Skeletal muscle tissue (tissue), 4 donors: ENCODE results near the gene MLXIP. TPM values are rescaled to one million over a fixed set of nuclear protein-coding genes. Genes with fewer than 3 reads are reported as not detected.
A peak's percentile ranks its signal among the peaks of the same experiment; 100 is the strongest.

Experiments
- H3K27ac ChIP-seq: one replicate; pipeline ENCODE4 v1.7.0; 2013; ENCODE audit warnings: mild to moderate bottlenecking, low read depth, low read length, inconsistent platforms
- H3K27me3 ChIP-seq, 3 donors: one replicate each; pipeline ENCODE4 v1.7.0; 2013; ENCODE audit warnings: low read length in 3 of 3; ENCODE audit not compliant: control insufficient read depth in 3 of 3, insufficient read depth in 3 of 3
- H3K36me3 ChIP-seq, 3 donors: one replicate each; pipeline ENCODE4 v1.7.0; 2013; ENCODE audit warnings: low read length in 3 of 3; ENCODE audit not compliant: control insufficient read depth in 3 of 3, insufficient read depth in 3 of 3
- H3K4me1 ChIP-seq, 3 donors: one replicate each; pipeline ENCODE4 v1.7.0; 2013; ENCODE audit warnings: low read length in 3 of 3, mild to moderate bottlenecking in 3 of 3; ENCODE audit not compliant: control insufficient read depth in 3 of 3, insufficient read depth in 3 of 3
- H3K4me3 ChIP-seq, 3 donors: one replicate each; pipeline ENCODE4 v1.7.0; 2013; ENCODE audit warnings: low read length in 3 of 3
- H3K9ac ChIP-seq, 3 donors: one replicate each; pipeline ENCODE4 v1.7.0; 2013; ENCODE audit warnings: low read length in 3 of 3, mild to moderate bottlenecking in 3 of 3, moderate library complexity in 2 of 3, low read depth in 1 of 3
- H3K9me3 ChIP-seq, 3 donors: one replicate each; pipeline ENCODE4 v1.7.0; 2013; ENCODE audit warnings: low read length in 3 of 3; ENCODE audit not compliant: control insufficient read depth in 3 of 3
- total RNA-seq: library from RNA; depleted of rRNA; stranded (reverse); fragments of >200 nt; gene quantifications from one replicate; pipeline ENCODE4 v1.2.3, GENCODE V29; 2014
- donor health status: Osteomylitis.

Gene MLXIP
- total RNA-seq, 1 donor from 2014 or later: 10.4 TPM

- H3K4me3 ChIP-seq: peak overlapping the region in 2 of 3 donors; percentile 22 to 44
- H3K27ac ChIP-seq: peak overlapping the region; percentile 31
These were observed 44.6 kb downstream of the MLXIP start for GRCh38 chr12:122123051-122123760.

GRCh38 chr12:122123761-122124145, 45.2 kb downstream of the MLXIP start:
- H3K36me3 ChIP-seq: peaks cover 16% of the 10 kb centered on the region in 3 donors
- no peaks in the 10 kb centered on the region for H3K9me3 ChIP-seq
- H3K4me1 ChIP-seq: peaks cover 48 to 58% (median 54%) of the 10 kb centered on the region in 3 donors
- peak overlapping the region; percentile 50 to 68 (median 54) for H3K9ac ChIP-seq
- H3K27ac ChIP-seq: peak overlapping the region; percentile 31
- no peaks in the 10 kb centered on the region for H3K27me3 ChIP-seq
- no peak overlapping the region for H3K4me3 ChIP-seq

More at GRCh38 chr12:122123051-122123760, 44.6 kb downstream of the MLXIP start:
- Histone ChIP-seq H3K9ac (peak overlapping the region; percentile 50 to 70 (median 54)), H3K9me3 (no peaks in the 10 kb centered on the region), H3K27me3 (no peaks in the 10 kb centered on the region), H3K36me3 (peaks cover 11% of the 10 kb centered on the region in 3 donors), H3K4me1 (peaks cover 48 to 59% (median 55%) of the 10 kb centered on the region in 3 donors)

DNA sequence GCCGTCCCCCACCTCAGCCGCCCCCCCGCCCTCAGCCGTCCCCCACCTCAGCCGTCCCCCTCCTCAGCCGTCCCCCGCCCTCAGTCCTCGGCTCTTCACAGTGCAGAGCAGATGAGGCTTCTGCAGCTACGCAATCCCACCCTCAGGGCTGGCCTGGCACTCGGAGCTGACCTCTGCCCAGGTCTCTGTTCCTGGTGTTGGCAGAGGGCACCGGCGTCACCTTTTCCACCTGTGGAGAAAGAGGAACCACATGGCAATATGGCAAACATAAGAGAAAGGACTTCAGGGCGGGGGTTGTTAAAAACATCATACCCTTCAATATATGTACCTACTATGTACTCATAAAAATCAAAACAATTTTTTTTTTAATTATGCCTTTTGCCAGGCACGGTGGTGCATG, 45.8 kb downstream of the MLXIP start:
- Histone ChIP-seq H3K9ac (no peak overlapping the region), H3K27me3 (no peaks in the 10 kb centered on the region), H3K36me3 (peaks cover 22% of the 10 kb centered on the region in 3 donors), H3K4me1 (peaks cover 48 to 58% (median 54%) of the 10 kb centered on the region in 3 donors), H3K27ac (peak overlapping the region; percentile 86), H3K4me3 (no peak overlapping the region), H3K9me3 (no peaks in the 10 kb centered on the region)

DNA sequence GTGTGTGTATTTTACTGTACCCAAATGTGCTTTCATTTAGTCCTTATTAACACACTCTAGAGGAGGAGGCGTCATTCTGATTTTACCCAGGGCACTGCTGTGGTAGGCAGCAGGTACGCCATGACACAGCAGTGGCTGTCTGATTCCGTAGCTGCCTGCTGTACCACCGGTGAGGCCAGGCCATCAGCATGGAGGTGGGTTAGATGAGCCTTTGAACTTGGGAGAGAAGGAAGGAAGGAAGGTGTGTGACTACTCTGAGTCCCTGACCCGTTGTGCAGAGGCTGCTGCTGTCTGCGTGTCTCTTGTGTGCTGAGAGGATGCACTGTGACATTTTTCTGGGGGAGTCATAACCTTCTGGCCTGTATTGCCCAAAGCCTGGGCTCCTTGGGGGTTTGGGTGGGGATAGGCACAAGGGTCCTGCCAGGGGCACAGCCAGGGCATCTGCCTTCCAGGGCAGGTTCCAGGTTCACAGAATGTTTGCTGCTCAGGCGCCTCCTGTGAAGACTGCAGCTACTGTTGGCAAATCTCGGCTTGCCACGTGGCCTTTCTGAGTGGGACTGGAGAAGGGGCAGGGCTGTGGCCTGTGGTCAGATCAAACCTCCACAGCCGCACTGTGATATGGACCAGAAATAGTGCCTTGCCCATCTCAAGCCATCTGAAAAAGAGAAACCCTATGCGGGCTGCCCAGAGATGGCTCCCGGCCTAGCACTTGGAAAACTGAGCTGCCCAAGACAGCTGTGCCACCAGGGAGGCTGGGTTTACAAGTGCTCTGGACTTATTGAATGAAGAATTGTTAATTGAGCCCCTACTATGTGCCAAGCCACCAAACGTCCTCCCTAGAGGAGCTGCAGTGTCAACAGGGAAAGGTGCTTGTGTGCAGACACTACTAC, 47.1 kb downstream of the MLXIP start:
- Histone ChIP-seq H3K4me1 (peaks cover 48 to 65% (median 62%) of the 10 kb centered on the region in 3 donors), H3K4me3 (peak overlapping the region in 2 of 3 donors; percentile 22 to 31), H3K36me3 (peaks cover 35 to 36% (median 36%) of the 10 kb centered on the region in 3 donors), H3K9me3 (no peaks in the 10 kb centered on the region), H3K9ac (peak overlapping the region; percentile 34 to 77 (median 61)), H3K27ac (peak overlapping the region; percentile 86), H3K27me3 (no peaks in the 10 kb centered on the region)

GRCh38 chr12:122126342-122126635, 47.7 kb downstream of the MLXIP start:
- H3K27me3 ChIP-seq: no peaks in the 10 kb centered on the region
- peak overlapping the region; percentile 86 for H3K27ac ChIP-seq
- peaks cover 48 to 67% (median 67%) of the 10 kb centered on the region in 3 donors for H3K4me1 ChIP-seq
- no peaks in the 10 kb centered on the region for H3K9me3 ChIP-seq
- peak overlapping the region in 1 of 3 donors; percentile 2 for H3K4me3 ChIP-seq
- peaks cover 38 to 40% (median 39%) of the 10 kb centered on the region in 3 donors for H3K36me3 ChIP-seq
- peak overlapping the region in 1 of 3 donors; percentile 77 for H3K9ac ChIP-seq

DNA sequence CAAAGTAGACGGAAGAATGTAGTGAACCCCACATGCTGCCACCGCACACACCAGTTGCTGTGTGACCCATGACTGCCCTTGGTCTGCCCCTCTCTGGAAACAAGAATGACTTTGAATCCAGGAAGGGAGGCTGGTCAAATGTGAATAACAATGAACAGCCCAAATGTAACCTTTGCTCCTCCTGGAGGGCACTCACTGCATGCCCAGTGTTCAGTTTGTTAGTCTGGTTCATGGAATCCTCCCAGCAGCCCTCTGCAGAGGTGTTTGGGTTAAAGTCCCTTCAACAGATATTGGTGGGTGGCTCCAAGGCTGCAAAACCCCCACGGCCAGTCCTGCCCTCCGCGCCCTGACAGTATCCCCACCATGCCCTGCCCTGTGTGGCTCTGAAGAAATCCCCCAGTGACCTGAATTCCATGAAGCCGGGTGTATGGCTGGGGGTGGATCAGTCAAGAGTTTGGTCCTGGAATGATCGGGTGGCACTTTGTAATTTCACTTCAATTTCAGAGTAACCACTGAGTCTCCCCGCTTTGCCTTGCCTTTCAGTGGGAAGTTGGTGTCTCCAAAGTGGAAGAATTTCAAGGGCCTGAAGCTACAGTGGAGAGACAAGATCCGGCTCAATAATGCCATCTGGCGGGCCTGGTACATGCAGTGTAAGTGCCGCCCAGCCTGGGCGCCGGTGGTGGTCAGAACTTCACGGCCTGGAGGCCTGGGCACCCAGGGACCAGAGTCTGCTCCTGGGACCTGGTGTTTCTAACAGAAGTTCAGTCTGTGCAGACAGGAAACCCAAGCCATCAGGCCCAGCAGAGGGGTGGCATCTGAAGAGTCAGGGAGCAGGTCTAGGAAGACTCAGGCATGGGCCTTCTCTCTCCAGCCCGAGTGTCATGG, 48.4 kb downstream of the MLXIP start:
- H3K36me3 ChIP-seq: peaks cover 38 to 44% (median 43%) of the 10 kb centered on the region in 3 donors
- H3K27me3 ChIP-seq: no peaks in the 10 kb centered on the region
- peak overlapping the region in 1 of 3 donors; percentile 2 for H3K4me3 ChIP-seq
- H3K4me1 ChIP-seq: peaks cover 45 to 61% (median 61%) of the 10 kb centered on the region in 3 donors
- H3K9ac ChIP-seq: peak overlapping the region in 2 of 3 donors; percentile 17 to 69
- H3K27ac ChIP-seq: peak overlapping the region; percentile 33
- no peaks in the 10 kb centered on the region for H3K9me3 ChIP-seq

DNA sequence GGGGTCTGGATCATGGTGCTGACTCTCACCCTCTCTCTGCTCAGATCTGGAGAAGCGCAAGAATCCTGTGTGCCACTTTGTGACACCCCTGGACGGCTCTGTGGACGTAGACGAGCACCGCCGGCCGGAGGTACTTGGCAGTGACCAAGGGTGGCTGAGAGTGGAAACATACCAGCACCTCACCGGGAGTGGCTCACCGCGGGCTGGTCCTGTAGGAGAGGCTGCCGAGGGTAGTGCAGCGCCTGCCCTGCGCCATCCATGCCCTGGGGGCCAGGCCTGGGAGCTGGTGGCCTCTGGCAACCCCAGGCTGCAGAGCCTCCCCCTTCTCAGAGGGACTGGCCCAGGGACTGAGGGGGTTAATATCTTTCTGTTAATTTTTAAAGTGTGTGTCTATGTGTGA, 49.3 kb downstream of the MLXIP start:
- H3K9ac ChIP-seq: peak overlapping the region in 2 of 3 donors; percentile 17 to 69
- no peaks in the 10 kb centered on the region for H3K27me3 ChIP-seq
- H3K4me1 ChIP-seq: peaks cover 45 to 65% (median 59%) of the 10 kb centered on the region in 3 donors
- H3K4me3 ChIP-seq: no peak overlapping the region
- H3K36me3 ChIP-seq: peaks cover 46 to 52% (median 51%) of the 10 kb centered on the region in 3 donors
- peak overlapping the region; percentile 33 for H3K27ac ChIP-seq
- H3K9me3 ChIP-seq: no peaks in the 10 kb centered on the region

GRCh38 chr12:122128481-122128880, 49.9 kb downstream of the MLXIP start:
- Histone ChIP-seq H3K36me3 (peaks cover 52 to 56% (median 54%) of the 10 kb centered on the region in 3 donors), H3K27me3 (no peaks in the 10 kb centered on the region), H3K27ac (no peak overlapping the region), H3K9me3 (no peaks in the 10 kb centered on the region), H3K9ac (peak overlapping the region in 1 of 3 donors; percentile 14), H3K4me3 (no peak overlapping the region), H3K4me1 (peaks cover 39 to 60% (median 56%) of the 10 kb centered on the region in 3 donors)

- Histone ChIP-seq H3K36me3 (peaks cover 57 to 60% (median 59%) of the 10 kb centered on the region in 3 donors), H3K4me3 (no peak overlapping the region), H3K9ac (peak overlapping the region in 2 of 3 donors; percentile 14 to 25), H3K27ac (no peak overlapping the region), H3K4me1 (peaks cover 35 to 56% (median 51%) of the 10 kb centered on the region in 3 donors), H3K27me3 (no peaks in the 10 kb centered on the region), H3K9me3 (no peaks in the 10 kb centered on the region)
These were observed 50.6 kb downstream of the MLXIP start for GRCh38 chr12:122129131-122129530.
